ENCODE results near the gene CDK1. TPM values are rescaled to one million over a fixed set of nuclear protein-coding genes. Genes with fewer than 3 reads are reported as not detected.
"Not testable (repeated sequence)": the region's sequence is repeated elsewhere in the genome, so short reads cannot be mapped to it uniquely, and the experiment has no call there.

The CDK1 gene
- total and polyA plus RNA-seq, 8 donors: 0.19 to 1.7 (median 0.67) TPM

DNA sequence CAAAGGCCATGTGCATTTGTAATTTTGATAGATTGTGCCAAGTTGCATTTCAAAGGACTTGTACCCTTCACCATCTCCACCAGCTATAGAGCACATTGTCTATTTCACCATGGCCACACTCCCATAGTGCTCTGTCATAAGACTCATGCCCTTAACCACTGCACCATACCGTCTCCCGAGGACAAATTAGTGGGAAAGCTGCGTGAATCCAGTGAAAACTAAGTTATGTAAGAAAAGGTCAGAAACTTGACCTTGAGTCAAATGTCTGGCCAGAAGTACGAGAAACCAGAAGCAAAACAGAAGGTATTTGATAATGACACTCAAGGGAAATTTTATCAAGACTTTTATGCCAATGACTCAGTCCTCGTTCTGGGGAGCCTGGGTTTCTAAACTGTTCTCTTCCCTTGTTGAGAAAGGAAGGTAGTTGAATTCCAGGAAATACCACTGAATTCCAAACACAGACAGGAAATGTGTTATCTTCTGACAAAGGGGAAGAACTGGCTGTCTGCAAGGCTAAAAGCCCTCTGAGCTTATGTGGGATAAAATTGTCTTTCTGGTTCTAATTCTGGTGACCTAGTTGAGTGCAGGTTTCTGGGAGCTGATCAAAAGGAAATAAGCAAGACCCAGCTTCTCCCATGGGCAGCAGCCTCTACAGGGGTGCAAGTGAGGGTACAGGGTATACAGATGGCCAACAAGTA is 49.7 kb downstream of the CDK1 start:
- H3K4me3 ChIP-seq: no peak overlapping the region
- H3K27me3 ChIP-seq: no peaks in the 10 kb centered on the region
- no peaks in the 10 kb centered on the region for H3K9me3 ChIP-seq
- no peaks in the 10 kb centered on the region for H3K36me3 ChIP-seq
- FAIRE-seq (no peak), ATAC-seq (peak in 3 of 4 donors; percentile 30 to 43 (median 38)), DNase-seq (no peak)
- H3K27ac ChIP-seq: no peak overlapping the region
- H3K4me1 ChIP-seq: peaks cover 0 to 6% (median 0%) of the 10 kb centered on the region in 3 donors
- intact Hi-C loops (cut with DNase I): no loop called here
- 27 to 35% methylated on average over 5 of the region's 5 CpGs for WGBS, 2 donors
- TF ChIP-seq, protein P1, sequence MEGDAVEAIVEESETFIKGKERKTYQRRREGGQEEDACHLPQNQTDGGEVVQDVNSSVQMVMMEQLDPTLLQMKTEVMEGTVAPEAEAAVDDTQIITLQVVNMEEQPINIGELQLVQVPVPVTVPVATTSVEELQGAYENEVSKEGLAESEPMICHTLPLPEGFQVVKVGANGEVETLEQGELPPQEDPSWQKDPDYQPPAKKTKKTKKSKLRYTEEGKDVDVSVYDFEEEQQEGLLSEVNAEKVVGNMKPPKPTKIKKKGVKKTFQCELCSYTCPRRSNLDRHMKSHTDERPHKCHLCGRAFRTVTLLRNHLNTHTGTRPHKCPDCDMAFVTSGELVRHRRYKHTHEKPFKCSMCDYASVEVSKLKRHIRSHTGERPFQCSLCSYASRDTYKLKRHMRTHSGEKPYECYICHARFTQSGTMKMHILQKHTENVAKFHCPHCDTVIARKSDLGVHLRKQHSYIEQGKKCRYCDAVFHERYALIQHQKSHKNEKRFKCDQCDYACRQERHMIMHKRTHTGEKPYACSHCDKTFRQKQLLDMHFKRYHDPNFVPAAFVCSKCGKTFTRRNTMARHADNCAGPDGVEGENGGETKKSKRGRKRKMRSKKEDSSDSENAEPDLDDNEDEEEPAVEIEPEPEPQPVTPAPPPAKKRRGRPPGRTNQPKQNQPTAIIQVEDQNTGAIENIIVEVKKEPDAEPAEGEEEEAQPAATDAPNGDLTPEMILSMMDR (IDR thresholded peaks at IDR 0.05): no peak

DNA sequence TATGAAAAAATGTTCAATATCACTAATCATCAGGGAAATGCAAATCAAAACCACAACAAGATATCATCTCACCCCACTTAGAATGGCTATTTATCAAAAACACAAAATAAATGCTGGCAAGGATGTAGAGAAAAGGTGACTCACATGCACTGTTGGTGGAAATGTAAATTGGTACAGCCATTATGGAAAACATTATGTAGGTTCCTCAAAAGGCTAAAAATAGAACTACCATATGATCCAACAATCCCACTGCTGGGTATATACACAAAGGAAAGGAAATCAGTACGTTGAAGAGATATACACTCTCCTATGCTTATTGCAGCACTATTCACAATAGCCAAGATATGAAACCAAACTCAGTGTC is 50.2 kb downstream of the CDK1 start:
- ATAC-seq: no peak
- peaks cover 0 to 6% (median 0%) of the 10 kb centered on the region in 3 donors for H3K4me1 ChIP-seq
- intact Hi-C loops (cut with DNase I): no loop called here
- no peaks in the 10 kb centered on the region for H3K9me3 ChIP-seq
- WGBS, 2 donors: 57 to 60% methylated on average over 1 of the region's 1 CpG
- FAIRE-seq: no peak
- no peaks in the 10 kb centered on the region for H3K36me3 ChIP-seq
- H3K4me3 ChIP-seq: no peak overlapping the region
- TF ChIP-seq, protein P1 (IDR thresholded peaks at IDR 0.05): no peak
- no peak overlapping the region for H3K27ac ChIP-seq
- no peaks in the 10 kb centered on the region for H3K27me3 ChIP-seq
- DNase-seq: no peak

DNA sequence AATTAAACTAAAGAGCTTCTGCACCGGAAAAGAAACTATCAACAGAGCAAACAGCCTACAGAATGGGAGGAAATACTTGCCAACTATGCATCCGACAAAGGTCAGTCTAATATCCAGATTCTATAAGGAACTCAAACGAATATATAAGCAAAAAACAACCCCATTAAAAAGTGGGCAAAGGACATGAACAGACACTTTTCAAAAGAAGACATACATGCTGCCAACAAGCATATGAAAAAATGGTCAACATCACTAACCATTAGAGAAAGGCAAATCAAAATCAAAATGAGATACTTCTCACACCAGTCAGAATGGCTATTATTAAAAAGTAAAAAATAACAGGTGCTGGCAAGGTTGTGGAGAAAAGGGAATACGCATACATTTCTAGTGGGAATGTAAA is 53.9 kb downstream of the CDK1 start:
- intact Hi-C loops (cut with DNase I): loop anchor here in 1 of 3 donors (10.0 kb wide), 1 partner anchor 133 kb away; no protein-coding TSS in a partner anchor
- H3K9me3 ChIP-seq, H3K27me3 ChIP-seq, ATAC-seq, H3K4me1 ChIP-seq, H3K36me3 ChIP-seq, H3K27ac ChIP-seq, DNase-seq, FAIRE-seq, H3K4me3 ChIP-seq: not testable (repeated sequence)
- 80 to 89% methylated on average over 4 of the region's 4 CpGs for WGBS, 2 donors

GRCh38 chr10:60834401-60834800 is 56.1 kb downstream of the CDK1 start:
- Histone ChIP-seq H3K27me3 (no peaks in the 10 kb centered on the region), H3K4me3 (no peak overlapping the region), H3K36me3 (no peaks in the 10 kb centered on the region), H3K9me3 (no peaks in the 10 kb centered on the region), H3K27ac (no peak overlapping the region), H3K4me1 (no peaks in the 10 kb centered on the region)
- intact Hi-C loops (cut with DNase I): loop anchor here in 1 of 3 donors (10.0 kb wide), 1 partner anchor 130 kb away; no protein-coding TSS in a partner anchor
- DNase-seq (no peak), FAIRE-seq (no peak), ATAC-seq (no peak)
- TF ChIP-seq, protein P1 (IDR thresholded peaks at IDR 0.05): no peak

- no peaks in the 10 kb centered on the region for H3K27me3 ChIP-seq
- no peak for DNase-seq
- TF ChIP-seq, protein P1 (IDR thresholded peaks at IDR 0.05): no peak
- intact Hi-C loops (cut with DNase I): loop anchor here in 1 of 3 donors (10.0 kb wide), 1 partner anchor 130 kb away; no protein-coding TSS in a partner anchor
- no peak overlapping the region for H3K4me3 ChIP-seq
- FAIRE-seq: no peak
- ATAC-seq: no peak
- no peak overlapping the region for H3K27ac ChIP-seq
- 73 to 77% methylated on average over 2 of the region's 2 CpGs for WGBS, 2 donors
- H3K9me3 ChIP-seq: no peaks in the 10 kb centered on the region
- H3K36me3 ChIP-seq: no peaks in the 10 kb centered on the region
- H3K4me1 ChIP-seq: no peaks in the 10 kb centered on the region
Observed at GRCh38 chr10:60835049-60835448, 56.8 kb downstream of the CDK1 start.

GRCh38 chr10:60841227-60841626 is 62.9 kb downstream of the CDK1 start:
- H3K9me3 ChIP-seq; DNase-seq; H3K27me3 ChIP-seq; FAIRE-seq; H3K27ac ChIP-seq; H3K4me3 ChIP-seq; H3K36me3 ChIP-seq; ATAC-seq; H3K4me1 ChIP-seq; intact Hi-C loops (cut with DNase I): not testable (repeated sequence)
- WGBS, 2 donors: 88 to 95% methylated on average over 10 of the region's 10 CpGs

All from pancreas (tissue), 10 donors.